GM12878 (cell line): ENCODE measurements around the gene ARL5B. TPM values are rescaled to one million over a fixed set of nuclear protein-coding genes. Genes with fewer than 3 reads are reported as not detected.
A peak's percentile ranks its signal among the peaks of the same experiment; 100 is the strongest.

Experiments used
- ATAC-seq: fragments of 200-7000 bp; cut with Tn5 transposase; 3 replicates; pipeline ENCODE4 v1.9.1; 2020; ENCODE audit warnings: mild to moderate bottlenecking, moderate library complexity
- BruUV-seq: library from RNA; stranded (reverse); fragments of 400-500 nt; replicated peaks from 2 replicates; lab custom pipeline; 2021; lab: Mats Ljungman, UMichigan
- CTCF ChIA-PET: fragments of 300-600 bp; sonication (Branson Sonifier 250); formaldehyde crosslinking; extraction: SDS; loops from one replicate; lab custom pipeline; 2021; ENCODE audit warnings: inconsistent platforms; lab: Yijun Ruan, JAX
- POLR2A ChIA-PET: fragments of 350-600 bp; formaldehyde crosslinking; extraction: SDS; loops from one replicate; lab custom pipeline; 2021; ENCODE audit warnings: inconsistent platforms; lab: Charles Lee
- RAD21 ChIA-PET: fragments of 300-600 bp; sonication (Branson Sonifier 250); formaldehyde crosslinking; loops from one replicate; lab custom pipeline; 2023; ENCODE audit warnings: antibody characterized with exemption; ENCODE audit not compliant: unreplicated experiment; lab: Charles Lee
- SMC1A ChIA-PET: fragments of 300-600 bp; sonication (Branson Sonifier 250); formaldehyde crosslinking; loops from one replicate; lab custom pipeline; 2023; ENCODE audit not compliant: unreplicated experiment, uncharacterized antibody; lab: Charles Lee
- DNase-seq: peaks from one replicate; pipeline ENCODE4 v3.0.0-alpha.2; 2011; ENCODE audit warnings: low read depth, low spot score
- FAIRE-seq: peaks from 3 replicates; lab custom pipeline; 2011; peaks lifted over from hg19 to GRCh38; lab: Jason Lieb, UNC
- H2AFZ ChIP-seq: 2 replicates; pipeline ENCODE4 v1.6.0; 2011; ENCODE audit warnings: low read depth, low read length, control low read depth; ENCODE audit not compliant: control insufficient read depth
- H3K27ac ChIP-seq: 2 replicates; pipeline ENCODE4 v1.5.1; 2011; ENCODE audit warnings: control low read depth; ENCODE audit not compliant: control insufficient read depth, insufficient read depth
- H3K27me3 ChIP-seq, 2 experiments: replicated peaks in 1 of 2; 2 replicates each; pipeline versions ENCODE4 v1.6.0 to v1.6.1; 2011; ENCODE audit warnings: low read length in 1 of 2; ENCODE audit not compliant: control insufficient read depth in 2 of 2, insufficient read depth in 2 of 2
- H3K36me3 ChIP-seq, 2 experiments: 2 replicates each; pipeline ENCODE4 v1.5.1; 2011; ENCODE audit warnings: low read length in 1 of 2; ENCODE audit not compliant: control insufficient read depth in 2 of 2, insufficient read depth in 2 of 2
- H3K4me1 ChIP-seq: 2 replicates; pipeline ENCODE4 v1.6.1; 2011; ENCODE audit warnings: mild to moderate bottlenecking, low read length, moderate library complexity, mixed read lengths; ENCODE audit not compliant: control insufficient read depth, insufficient read depth
- H3K4me2 ChIP-seq: 2 replicates; pipeline ENCODE4 v1.6.0; 2011; ENCODE audit warnings: control low read depth; ENCODE audit not compliant: control insufficient read depth, insufficient read depth
- H3K4me3 ChIP-seq: fragments of 200-600 bp; sonication (generic); 2 replicates; pipeline ENCODE4 v1.5.1; 2016
- H3K79me2 ChIP-seq: 2 replicates; pipeline ENCODE4 v1.6.0; 2011; ENCODE audit warnings: low read length; ENCODE audit not compliant: control insufficient read depth, insufficient read depth
- H3K9ac ChIP-seq: 2 replicates; pipeline ENCODE4 v1.8.0; 2011; ENCODE audit warnings: low read length, control low read depth, mixed read lengths; ENCODE audit not compliant: control insufficient read depth, insufficient read depth
- H3K9me3 ChIP-seq: replicated peaks from 3 replicates; pipeline ENCODE4 v1.5.1; 2011; ENCODE audit warnings: mild to moderate bottlenecking, low read length; ENCODE audit not compliant: control insufficient read depth, insufficient read depth
- H4K20me1 ChIP-seq: 2 replicates; pipeline ENCODE4 v1.6.0; 2011; ENCODE audit not compliant: control insufficient read depth, insufficient read depth
- HDGF ChIP-seq: fragments of 450-650 bp; IDR thresholded peaks from 2 replicates; pipeline ENCODE4 v1.6.1; 2016; ENCODE audit warnings: antibody characterized with exemption
- POLR2AphosphoS5 ChIP-seq: IDR thresholded peaks from 2 replicates; pipeline ENCODE4 v1.6.1; 2011; ENCODE audit warnings: mild to moderate bottlenecking, low read length, inconsistent platforms
- SMAD1 ChIP-seq: fragments of 450-650 bp; IDR thresholded peaks from 2 replicates; pipeline ENCODE4 v1.6.1; 2018; ENCODE audit warnings: mild to moderate bottlenecking, low read depth; ENCODE audit not compliant: partially characterized antibody
- WGBS: methylation state at CpG from one replicate; pipeline ENCODE4 v1.1.6; 2016; ENCODE audit warnings: low lambda C conversion rate; ENCODE audit not compliant: insufficient replicate concordance, insufficient coverage; ENCODE audit errors: missing lambda C conversion rate; 5-methylcytosine and 5-hydroxymethylcytosine counted together
- in situ Hi-C: fragments of 300-500 bp; cut with MboI; formaldehyde crosslinking; loops from 9 replicates; pipeline ENCODE4 v1.14.3; 2018; ENCODE audit warnings: mixed read lengths
- intact Hi-C: fragments of 100-400 bp; cut with micrococcal nuclease; formaldehyde crosslinking; loops from one replicate; pipeline ENCODE4 v1.14.2; 2022; ENCODE audit not compliant: unreplicated experiment
- polyA plus RNA-seq, 11 experiments: library from polyadenylated mRNA; depleted of rRNA in 4 of 11; unstranded in 6 of 11; stranded (reverse) in 5 of 11; fragments of >200 nt; fragmentation: Nextera tagmentation in 4 of 11; fragmentation: Illumina TruSeq in 1 of 11; extraction: Ambion mirVana in 4 of 11; extraction: Trizol in 1 of 11; gene quantifications; 1 replicate in 1 of 11; 2 replicates in 10 of 11; pipeline versions ENCODE4 v1.2.1 to v1.2.3, GENCODE V29; 2011 to 2016; ENCODE audit warnings: inconsistent platforms in 2 of 11, missing spikeins in 2 of 11, low read depth in 1 of 11
- total RNA-seq, 4 experiments: library from RNA; depleted of rRNA in 3 of 4; stranded (reverse); fragments of >200 nt in 3 of 4; fragmentation: Illumina TruSeq in 1 of 4; extraction: Trizol in 1 of 4; gene quantifications; 2 replicates each; pipeline versions ENCODE4 v1.2.1 to v1.2.3, GENCODE V29; 2013 to 2021
- TF ChIP-seq, protein P1 (sequence below): fragments of 450-650 bp; IDR thresholded peaks from 2 replicates; pipeline ENCODE4 v1.6.1; 2018; ENCODE audit warnings: mild to moderate bottlenecking, low read depth, moderate library complexity; ENCODE audit not compliant: partially characterized antibody
- TF ChIP-seq, protein P2 (sequence below): IDR thresholded peaks from 2 replicates; pipeline ENCODE4 v1.6.1; 2012; ENCODE audit warnings: low read depth, low read length, improper control_type of control experiment
- TF ChIP-seq, protein P3 (sequence below): fragments of 450-650 bp; IDR thresholded peaks from 2 replicates; pipeline ENCODE4 v1.6.1; 2017; ENCODE audit warnings: mild to moderate bottlenecking
- TF ChIP-seq, protein P4 (sequence below): fragments of 450-650 bp; IDR thresholded peaks from 2 replicates; pipeline ENCODE4 v1.6.1; 2016; ENCODE audit warnings: mild to moderate bottlenecking
- TF ChIP-seq, protein P5 (sequence below): fragments of 450-650 bp; IDR thresholded peaks from 2 replicates; pipeline ENCODE4 v1.6.1; 2016; ENCODE audit warnings: mild to moderate bottlenecking, moderate library complexity, borderline replicate concordance

Gene ARL5B
- total and polyA plus RNA-seq, 10 of the 15 experiments (the other 5 are each of a cell fraction or from before 2014, with no cell fraction given): 2.5 to 20.7 (median 9.1) TPM

- TF ChIP-seq, protein P1, sequence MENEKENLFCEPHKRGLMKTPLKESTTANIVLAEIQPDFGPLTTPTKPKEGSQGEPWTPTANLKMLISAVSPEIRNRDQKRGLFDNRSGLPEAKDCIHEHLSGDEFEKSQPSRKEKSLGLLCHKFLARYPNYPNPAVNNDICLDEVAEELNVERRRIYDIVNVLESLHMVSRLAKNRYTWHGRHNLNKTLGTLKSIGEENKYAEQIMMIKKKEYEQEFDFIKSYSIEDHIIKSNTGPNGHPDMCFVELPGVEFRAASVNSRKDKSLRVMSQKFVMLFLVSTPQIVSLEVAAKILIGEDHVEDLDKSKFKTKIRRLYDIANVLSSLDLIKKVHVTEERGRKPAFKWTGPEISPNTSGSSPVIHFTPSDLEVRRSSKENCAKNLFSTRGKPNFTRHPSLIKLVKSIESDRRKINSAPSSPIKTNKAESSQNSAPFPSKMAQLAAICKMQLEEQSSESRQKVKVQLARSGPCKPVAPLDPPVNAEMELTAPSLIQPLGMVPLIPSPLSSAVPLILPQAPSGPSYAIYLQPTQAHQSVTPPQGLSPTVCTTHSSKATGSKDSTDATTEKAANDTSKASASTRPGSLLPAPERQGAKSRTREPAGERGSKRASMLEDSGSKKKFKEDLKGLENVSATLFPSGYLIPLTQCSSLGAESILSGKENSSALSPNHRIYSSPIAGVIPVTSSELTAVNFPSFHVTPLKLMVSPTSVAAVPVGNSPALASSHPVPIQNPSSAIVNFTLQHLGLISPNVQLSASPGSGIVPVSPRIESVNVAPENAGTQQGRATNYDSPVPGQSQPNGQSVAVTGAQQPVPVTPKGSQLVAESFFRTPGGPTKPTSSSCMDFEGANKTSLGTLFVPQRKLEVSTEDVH: peak; percentile 54
- TF ChIP-seq, protein P2, sequence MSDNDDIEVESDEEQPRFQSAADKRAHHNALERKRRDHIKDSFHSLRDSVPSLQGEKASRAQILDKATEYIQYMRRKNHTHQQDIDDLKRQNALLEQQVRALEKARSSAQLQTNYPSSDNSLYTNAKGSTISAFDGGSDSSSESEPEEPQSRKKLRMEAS: no peak
Measured at GRCh38 chr10:18659819-18660535, 746 bp downstream of the ARL5B start (continued).

GRCh38 chr10:18660816-18661431, 1.7 kb downstream of the ARL5B start:
- Histone ChIP-seq H3K4me3 (peak overlapping the region; percentile 59), H4K20me1 (peaks cover 4% of the 10 kb centered on the region; the same call in 1 of the 2 replicates), H3K9ac (no peak overlapping the region), H3K4me1 (peaks cover 3% of the 10 kb centered on the region; the same call in 1 of the 2 replicates), H3K4me2 (peak overlapping the region; percentile 85), H3K36me3 (no peaks in the 10 kb centered on the region; a peak in 1 of 4 replicates), H3K27ac (peak overlapping the region; percentile 100), H2AFZ (no peak overlapping the region), H3K27me3 (no peaks in the 10 kb centered on the region), H3K79me2 (peaks cover 76% of the 10 kb centered on the region), H3K9me3 (no peaks in the 10 kb centered on the region)
- no TSS peak for BruUV-seq
- no peak for FAIRE-seq
- SMC1A ChIA-PET: no interaction called here
- 84% methylated on average over 19 of the region's 19 CpGs for WGBS
- no peak for DNase-seq
- RAD21 ChIA-PET: interaction anchor here (0.8 kb wide), 1 partner anchor 18 kb away, joined by 3 read pairs; no protein-coding TSS in a partner anchor
- in situ Hi-C loops (loop anchor here (25.0 kb wide), 2 partner anchors 1449 to 1849 kb away; partner anchors contain the start of genes RSU1 and TRDMT1), intact Hi-C loops (no loop called here)
- ATAC-seq: no peak
- POLR2A ChIA-PET: interaction anchor here (1.0 kb wide), 1 partner anchor 11 kb away, joined by 3 read pairs; no protein-coding TSS in a partner anchor
- CTCF ChIA-PET: no interaction called here
- no peak for TF ChIP-seq POLR2AphosphoS5
- TF ChIP-seq, protein P3, sequence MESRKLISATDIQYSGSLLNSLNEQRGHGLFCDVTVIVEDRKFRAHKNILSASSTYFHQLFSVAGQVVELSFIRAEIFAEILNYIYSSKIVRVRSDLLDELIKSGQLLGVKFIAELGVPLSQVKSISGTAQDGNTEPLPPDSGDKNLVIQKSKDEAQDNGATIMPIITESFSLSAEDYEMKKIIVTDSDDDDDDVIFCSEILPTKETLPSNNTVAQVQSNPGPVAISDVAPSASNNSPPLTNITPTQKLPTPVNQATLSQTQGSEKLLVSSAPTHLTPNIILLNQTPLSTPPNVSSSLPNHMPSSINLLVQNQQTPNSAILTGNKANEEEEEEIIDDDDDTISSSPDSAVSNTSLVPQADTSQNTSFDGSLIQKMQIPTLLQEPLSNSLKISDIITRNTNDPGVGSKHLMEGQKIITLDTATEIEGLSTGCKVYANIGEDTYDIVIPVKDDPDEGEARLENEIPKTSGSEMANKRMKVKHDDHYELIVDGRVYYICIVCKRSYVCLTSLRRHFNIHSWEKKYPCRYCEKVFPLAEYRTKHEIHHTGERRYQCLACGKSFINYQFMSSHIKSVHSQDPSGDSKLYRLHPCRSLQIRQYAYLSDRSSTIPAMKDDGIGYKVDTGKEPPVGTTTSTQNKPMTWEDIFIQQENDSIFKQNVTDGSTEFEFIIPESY: 0 out of 2 replicates have a peak, but pooled peaks have one; percentile 77
- no peak for TF ChIP-seq SMAD1
- TF ChIP-seq, protein P4, sequence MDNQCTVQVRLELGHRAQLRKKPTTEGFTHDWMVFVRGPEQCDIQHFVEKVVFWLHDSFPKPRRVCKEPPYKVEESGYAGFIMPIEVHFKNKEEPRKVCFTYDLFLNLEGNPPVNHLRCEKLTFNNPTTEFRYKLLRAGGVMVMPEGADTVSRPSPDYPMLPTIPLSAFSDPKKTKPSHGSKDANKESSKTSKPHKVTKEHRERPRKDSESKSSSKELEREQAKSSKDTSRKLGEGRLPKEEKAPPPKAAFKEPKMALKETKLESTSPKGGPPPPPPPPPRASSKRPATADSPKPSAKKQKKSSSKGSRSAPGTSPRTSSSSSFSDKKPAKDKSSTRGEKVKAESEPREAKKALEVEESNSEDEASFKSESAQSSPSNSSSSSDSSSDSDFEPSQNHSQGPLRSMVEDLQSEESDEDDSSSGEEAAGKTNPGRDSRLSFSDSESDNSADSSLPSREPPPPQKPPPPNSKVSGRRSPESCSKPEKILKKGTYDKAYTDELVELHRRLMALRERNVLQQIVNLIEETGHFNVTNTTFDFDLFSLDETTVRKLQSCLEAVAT: peak; percentile 99
- TF ChIP-seq, protein P5, sequence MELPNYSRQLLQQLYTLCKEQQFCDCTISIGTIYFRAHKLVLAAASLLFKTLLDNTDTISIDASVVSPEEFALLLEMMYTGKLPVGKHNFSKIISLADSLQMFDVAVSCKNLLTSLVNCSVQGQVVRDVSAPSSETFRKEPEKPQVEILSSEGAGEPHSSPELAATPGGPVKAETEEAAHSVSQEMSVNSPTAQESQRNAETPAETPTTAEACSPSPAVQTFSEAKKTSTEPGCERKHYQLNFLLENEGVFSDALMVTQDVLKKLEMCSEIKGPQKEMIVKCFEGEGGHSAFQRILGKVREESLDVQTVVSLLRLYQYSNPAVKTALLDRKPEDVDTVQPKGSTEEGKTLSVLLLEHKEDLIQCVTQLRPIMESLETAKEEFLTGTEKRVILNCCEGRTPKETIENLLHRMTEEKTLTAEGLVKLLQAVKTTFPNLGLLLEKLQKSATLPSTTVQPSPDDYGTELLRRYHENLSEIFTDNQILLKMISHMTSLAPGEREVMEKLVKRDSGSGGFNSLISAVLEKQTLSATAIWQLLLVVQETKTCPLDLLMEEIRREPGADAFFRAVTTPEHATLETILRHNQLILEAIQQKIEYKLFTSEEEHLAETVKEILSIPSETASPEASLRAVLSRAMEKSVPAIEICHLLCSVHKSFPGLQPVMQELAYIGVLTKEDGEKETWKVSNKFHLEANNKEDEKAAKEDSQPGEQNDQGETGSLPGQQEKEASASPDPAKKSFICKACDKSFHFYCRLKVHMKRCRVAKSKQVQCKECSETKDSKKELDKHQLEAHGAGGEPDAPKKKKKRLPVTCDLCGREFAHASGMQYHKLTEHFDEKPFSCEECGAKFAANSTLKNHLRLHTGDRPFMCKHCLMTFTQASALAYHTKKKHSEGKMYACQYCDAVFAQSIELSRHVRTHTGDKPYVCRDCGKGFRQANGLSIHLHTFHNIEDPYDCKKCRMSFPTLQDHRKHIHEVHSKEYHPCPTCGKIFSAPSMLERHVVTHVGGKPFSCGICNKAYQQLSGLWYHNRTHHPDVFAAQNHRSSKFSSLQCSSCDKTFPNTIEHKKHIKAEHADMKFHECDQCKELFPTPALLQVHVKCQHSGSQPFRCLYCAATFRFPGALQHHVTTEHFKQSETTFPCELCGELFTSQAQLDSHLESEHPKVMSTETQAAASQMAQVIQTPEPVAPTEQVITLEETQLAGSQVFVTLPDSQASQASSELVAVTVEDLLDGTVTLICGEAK: peak; percentile 63
- no peak for TF ChIP-seq HDGF
